OCI-M2 (cell line): ENCODE measurements around the gene SPNS2.

Source experiments
- DNase-seq: peaks from one replicate; lab custom pipeline; 2025; ENCODE audit not compliant: unreplicated experiment; lab: John Stamatoyannopoulos, UW

The SPNS2 gene

GRCh38 chr17:4498461-4499397, at the start of gene SPNS2:
TSS of gene SPNS2 (plus strand) at chr17:4498881. CDS start at chr17:4499048, 167 bp downstream.
- DNase-seq = no peak

DNA sequence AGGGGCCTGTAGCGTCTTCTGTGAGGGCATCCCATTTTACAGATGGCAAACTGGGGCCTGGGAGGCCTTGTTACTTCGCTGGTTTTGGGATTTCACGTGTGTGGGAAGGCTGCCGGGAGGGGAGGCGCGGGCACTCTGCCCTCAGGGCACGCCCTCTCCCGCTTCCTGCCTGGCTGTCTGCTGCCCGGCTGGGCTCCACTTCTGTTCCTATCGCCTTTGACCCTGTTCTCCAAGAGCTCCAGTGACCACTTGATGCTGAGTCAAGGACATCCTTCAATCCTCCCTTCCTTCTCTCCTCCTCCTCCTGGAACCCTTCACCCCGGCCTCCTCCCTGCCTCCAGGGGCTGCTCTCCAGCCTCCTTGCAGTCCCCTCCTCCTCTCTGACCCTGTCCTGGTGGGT, 48.9 kb upstream of the SPNS2 start:
- no peak for DNase-seq

- no peak for DNase-seq
These were observed 47.9 kb upstream of the SPNS2 start for GRCh38 chr17:4450710-4451316.

DNA sequence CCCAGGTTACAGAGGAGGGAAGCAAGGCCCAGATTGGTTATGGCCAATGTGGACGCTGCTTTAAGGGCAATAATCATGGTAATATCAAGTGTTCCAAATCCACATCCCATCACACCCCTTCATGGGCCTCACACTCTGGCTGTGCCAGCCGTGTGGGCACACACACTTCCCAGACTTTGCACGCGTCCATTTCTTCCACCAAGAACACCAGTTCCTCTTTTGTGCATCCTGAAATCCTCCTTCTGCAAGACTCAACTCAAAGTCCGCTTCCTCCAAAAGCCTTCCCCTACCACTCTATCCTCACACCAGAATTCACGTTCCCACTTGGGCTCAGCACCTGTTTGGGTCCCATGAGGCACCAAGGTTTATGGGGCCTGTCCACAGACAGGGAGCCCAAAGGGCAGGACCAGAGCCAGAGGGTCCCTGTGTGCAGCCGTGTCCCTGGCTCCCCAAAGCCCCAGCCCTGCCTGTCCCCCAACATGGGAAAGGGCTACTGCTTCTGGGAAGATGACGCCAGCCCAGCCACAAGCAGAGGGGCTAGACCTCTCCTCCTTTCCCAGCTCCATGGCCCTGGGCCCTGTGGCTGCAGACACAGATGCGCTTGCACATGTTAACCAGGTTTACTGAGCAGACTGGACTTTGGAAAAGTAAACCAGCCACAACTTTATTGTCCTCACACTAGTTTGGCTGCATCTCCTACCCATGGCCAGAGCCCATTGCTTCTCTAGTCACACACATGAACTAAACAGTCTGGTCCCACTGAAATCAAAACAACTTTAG, 44.7 kb upstream of the SPNS2 start:
- no peak for DNase-seq

- DNase-seq = no peak
These were observed 38.0 kb upstream of the SPNS2 start for GRCh38 chr17:4460661-4461060.

GRCh38 chr17:4463818-4464476, 34.7 kb upstream of the SPNS2 start:
- DNase-seq = no peak

- DNase-seq = no peak
These were observed 32.9 kb upstream of the SPNS2 start for GRCh38 chr17:4465786-4466185.

GRCh38 chr17:4467287-4467686, 31.4 kb upstream of the SPNS2 start:
- DNase-seq = no peak

DNA sequence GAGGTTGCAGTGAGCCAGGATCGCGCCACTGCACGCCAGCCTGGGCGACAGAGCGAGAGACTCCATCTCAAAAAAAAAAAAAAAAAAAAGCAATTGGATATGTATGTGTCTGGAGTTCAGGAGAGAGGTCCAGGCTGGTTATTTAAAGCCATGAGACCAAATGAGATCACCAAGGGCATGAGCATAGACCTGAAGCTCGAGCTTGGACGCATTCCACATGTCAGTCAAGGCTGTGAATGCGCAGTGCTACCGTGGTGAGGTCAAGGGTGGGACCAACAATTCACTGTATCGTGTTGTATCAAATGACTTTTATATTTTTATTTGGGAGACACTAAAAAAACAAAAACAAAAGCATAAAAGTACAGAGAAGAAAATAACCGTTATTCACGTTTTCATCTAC, 29.1 kb upstream of the SPNS2 start:
- no peak for DNase-seq

- DNase-seq = no peak
These were observed 26.4 kb upstream of the SPNS2 start for GRCh38 chr17:4472286-4472685.

GRCh38 chr17:4474093-4474492, 24.6 kb upstream of the SPNS2 start:
- no peak for DNase-seq

DNA sequence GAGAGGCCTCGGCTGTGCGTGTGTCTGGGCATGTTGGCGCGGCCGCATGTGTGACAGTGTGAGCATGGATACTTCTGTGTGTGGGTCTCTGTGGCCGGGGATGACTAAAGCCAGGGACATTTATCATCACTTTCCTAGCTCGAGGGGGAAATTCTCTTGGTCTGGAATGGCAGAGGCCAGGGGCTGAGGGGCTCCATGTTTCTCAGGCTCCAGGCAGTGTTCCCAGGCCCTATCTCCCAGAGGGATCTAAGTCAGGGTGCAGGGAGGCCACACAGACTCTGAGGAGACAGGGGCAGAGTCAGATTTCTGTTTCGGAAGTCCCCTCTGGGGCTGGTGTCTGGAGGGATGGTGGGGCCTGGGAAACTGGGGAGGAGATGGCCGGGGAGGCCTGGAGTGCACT, 23.7 kb upstream of the SPNS2 start:
- DNase-seq = no peak

DNA sequence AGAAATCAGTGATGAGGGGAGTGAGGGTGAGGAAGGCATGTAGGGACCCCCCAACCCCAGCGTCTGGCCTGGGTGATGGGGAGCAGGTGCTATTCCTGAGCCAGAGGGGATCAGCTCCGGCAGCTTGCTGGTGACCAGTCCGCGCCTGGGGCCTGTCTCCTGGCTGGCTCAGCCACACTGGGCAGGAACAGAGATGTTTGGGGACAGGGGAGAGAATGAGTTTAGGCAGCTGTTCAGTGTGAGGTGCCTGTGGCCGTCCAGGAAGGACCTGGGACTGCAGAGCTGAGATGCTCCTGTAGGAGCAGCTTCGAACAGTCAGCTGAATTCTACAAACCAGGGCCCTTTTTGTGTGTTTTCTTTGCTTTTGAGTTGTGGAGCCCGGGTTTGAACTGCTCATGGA, 23.2 kb upstream of the SPNS2 start:
- no peak for DNase-seq

DNA sequence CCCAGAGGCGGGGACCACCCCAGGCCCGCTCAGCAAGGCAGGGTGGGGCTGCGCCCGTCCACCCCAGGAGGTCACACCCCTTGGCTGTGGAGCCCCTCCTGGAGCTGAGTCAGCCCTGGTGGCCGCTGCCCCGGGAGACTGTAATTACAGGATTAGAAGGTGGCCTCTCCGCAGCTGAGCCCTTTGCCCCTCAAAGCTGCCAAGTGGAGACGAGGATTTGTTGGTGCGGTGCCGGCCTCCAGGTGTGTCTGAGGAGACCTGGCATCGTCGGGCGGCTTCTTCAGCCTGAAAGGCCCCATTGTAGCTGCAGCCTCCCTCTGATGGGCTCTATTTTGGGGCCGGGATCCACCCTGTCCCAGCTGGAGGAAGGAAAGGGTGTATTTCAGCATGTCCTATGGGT, 22.7 kb upstream of the SPNS2 start:
- no peak for DNase-seq

DNA sequence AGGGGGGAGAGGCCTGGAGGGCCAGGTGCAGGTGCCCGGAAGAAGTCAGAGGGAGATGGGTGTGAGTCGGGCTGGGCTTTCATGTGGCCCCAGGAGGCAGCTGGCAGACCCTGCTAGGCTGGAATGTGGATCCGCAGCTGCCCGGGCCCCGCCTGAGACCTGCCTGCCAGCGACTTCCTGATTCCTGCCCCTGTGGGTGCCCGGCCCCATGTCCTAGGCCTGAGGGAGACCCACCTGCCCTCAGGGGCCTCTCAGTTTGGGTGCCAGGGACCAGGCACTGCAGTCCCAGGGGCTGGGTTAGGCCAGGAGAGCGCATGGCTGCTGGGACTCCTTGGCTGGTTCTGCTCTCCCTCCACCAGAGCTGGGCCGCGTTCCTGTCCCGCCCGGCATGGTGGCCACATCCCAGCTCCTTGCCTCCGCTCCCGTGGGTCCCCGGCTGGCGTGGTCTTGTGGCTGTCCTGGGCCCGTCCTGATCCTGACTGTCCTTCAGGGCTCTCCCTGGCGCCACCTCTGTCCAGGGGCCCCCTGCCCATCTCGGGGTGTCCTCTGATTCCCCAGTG, 22.1 kb upstream of the SPNS2 start:
- DNase-seq = no peak

DNA sequence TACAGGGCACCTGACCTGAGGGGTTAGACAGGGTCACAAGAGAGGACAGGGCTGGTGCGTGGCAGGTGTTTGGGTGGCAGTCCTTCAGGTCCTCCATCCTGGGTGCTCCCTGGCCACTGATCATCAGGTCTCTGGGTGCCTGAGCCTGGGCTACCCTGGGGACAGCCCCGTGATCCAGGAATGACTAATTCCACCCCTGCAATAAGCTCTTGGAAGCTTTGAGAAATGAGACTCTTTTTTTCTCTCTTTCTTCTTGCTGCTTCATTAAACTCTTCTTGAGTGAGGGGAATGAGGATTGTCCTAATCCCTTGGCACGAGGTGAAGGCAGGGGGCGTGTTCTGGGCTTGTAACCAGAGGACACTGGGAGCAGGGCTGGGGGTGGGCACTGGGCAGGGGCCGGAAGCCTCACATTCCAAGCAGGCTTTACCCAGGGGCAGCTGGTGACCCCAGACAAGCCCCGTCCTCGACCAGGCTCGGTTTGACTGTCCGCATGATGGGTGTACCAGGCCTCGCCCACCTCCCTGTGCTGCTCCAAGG, 21.4 kb upstream of the SPNS2 start:
- DNase-seq = no peak

- DNase-seq = no peak
These were observed 20.3 kb upstream of the SPNS2 start for GRCh38 chr17:4478318-4478830.

DNA sequence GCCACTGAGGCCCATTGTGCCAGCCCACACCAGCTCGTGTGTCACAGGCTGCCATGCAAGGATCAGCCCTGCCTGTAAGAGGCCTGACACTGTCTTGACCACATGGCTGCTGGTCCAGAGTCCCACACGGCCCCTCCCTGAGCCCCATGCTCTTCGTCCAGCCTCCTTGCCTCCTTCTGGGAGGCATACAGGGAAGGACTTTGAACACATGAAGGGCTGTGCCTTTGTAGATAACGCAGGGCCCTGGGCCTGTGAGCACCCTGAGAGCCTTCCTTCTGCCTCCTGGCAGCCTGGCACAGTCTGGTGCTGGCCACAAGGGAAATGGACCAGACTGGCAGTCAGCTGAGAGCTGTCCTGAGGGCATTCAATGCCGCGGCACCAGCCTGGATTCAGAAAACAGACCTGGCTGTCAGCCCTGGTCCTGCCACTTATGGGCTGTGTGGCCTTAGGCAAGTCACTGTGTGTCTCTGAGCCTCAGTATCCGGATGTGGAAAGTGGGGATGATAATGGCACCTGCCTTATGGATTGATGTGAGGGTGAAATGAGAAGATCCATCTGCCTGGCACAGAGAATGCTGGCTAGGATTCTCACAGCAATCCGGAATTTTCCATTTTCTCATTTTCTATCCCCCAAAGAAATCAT, 19.2 kb upstream of the SPNS2 start:
- no peak for DNase-seq

- no peak for DNase-seq
These were observed 18.5 kb upstream of the SPNS2 start for GRCh38 chr17:4479982-4480751.
